ENCODE results near the gene PITX2. TPM values are rescaled to one million over a fixed set of nuclear protein-coding genes. Genes with fewer than 3 reads are reported as not detected.

The PITX2 gene
- polyA plus RNA-seq, 2 of the 4 experiments (the other 2 are of a cell fraction), result 1.1 to 2.6 TPM

GRCh38 chr4:110615353-110616237 lies 7.3 kb downstream of the PITX2 start:
- H3K4me1 ChIP-seq, result peaks cover 9% of the 10 kb centered on the region; the same call in 2 of the 3 replicates
- TF ChIP-seq FOSB (CRISPR knock-in tag; IDR thresholded peaks at IDR 0.05) (no peak), HOXB5 (CRISPR knock-in tag; IDR thresholded peaks at IDR 0.05) (no peak)
- POLR2A ChIA-PET, result no interaction called here
- 77% methylated on average over 29 of the region's 38 CpGs for WGBS (ENCODE audit: missing lambda C conversion rate)
- no peaks in the 10 kb centered on the region for H3K9me3 ChIP-seq
- FAIRE-seq (no peak), ATAC-seq (no peak), DNase-seq (ENCODE audit: low read depth in 1 of 2, low spot score in 1 of 2) (no peak)
- no peak overlapping the region for H3K27ac ChIP-seq
- CTCF ChIA-PET, result no interaction called here
- H3K4me3 ChIP-seq, result no peak overlapping the region
- no peak overlapping the region for H3K4me2 ChIP-seq

- Histone ChIP-seq H3K4me2 (no peak overlapping the region), H3K4me3 (no peak overlapping the region), H3K4me1 (peaks cover 11% of the 10 kb centered on the region; the same call in 2 of the 3 replicates), H3K9me3 (no peaks in the 10 kb centered on the region), H3K27ac (no peak overlapping the region)
- ATAC-seq (no peak), DNase-seq (ENCODE audit: low read depth in 1 of 2, low spot score in 1 of 2) (no peak), FAIRE-seq (no peak)
- WGBS (ENCODE audit: missing lambda C conversion rate), result 91% methylated on average over 19 of the region's 19 CpGs
- no peak for TF ChIP-seq EP300 (IDR thresholded peaks at IDR 0.05)
- no peak for TF ChIP-seq CBX8 (IDR thresholded peaks at IDR 0.05)
- TF ChIP-seq ATOH8 (CRISPR knock-in tag; IDR thresholded peaks at IDR 0.05; ENCODE audit: low read depth), result no peak
- TF ChIP-seq RNF2 (IDR thresholded peaks at IDR 0.05; ENCODE audit: borderline replicate concordance, low read depth), result no peak
- TF ChIP-seq PBX3 (IDR thresholded peaks at IDR 0.05), result no peak
- TF ChIP-seq JUN (IDR thresholded peaks at IDR 0.05), result no peak
- TF ChIP-seq POLR2AphosphoS2 (conservative IDR thresholded peaks at IDR 0.05; ENCODE audit: low read length), result no peak
- no peak for TF ChIP-seq KDM1A (IDR thresholded peaks at IDR 0.05; ENCODE audit: low read depth)
- no peak for TF ChIP-seq HES2 (IDR thresholded peaks at IDR 0.05)
- TF ChIP-seq ZNF302 (CRISPR knock-in tag; IDR thresholded peaks at IDR 0.05), result no peak
- TF ChIP-seq MYC (IDR thresholded peaks at IDR 0.05; ENCODE audit: borderline replicate concordance, low read length), result no peak
- TF ChIP-seq CTCF (IDR thresholded peaks at IDR 0.05), result no peak
- TF ChIP-seq SMC3 (IDR thresholded peaks at IDR 0.05), result no peak
- no peak for TF ChIP-seq FOSB (CRISPR knock-in tag; IDR thresholded peaks at IDR 0.05)
- no peak for TF ChIP-seq BHLHE40 (IDR thresholded peaks at IDR 0.05; ENCODE audit: low read depth, low read length)
- no peak for TF ChIP-seq HDAC2 (IDR thresholded peaks at IDR 0.05)
- no peak for TF ChIP-seq JUNB (IDR thresholded peaks at IDR 0.05)
- no peak for TF ChIP-seq RCOR1 (IDR thresholded peaks at IDR 0.05; ENCODE audit: low read depth, low read length)
- no peak for TF ChIP-seq HOXB5 (CRISPR knock-in tag; IDR thresholded peaks at IDR 0.05)
- TF ChIP-seq BCL3 (IDR thresholded peaks at IDR 0.05), result no peak
- CTCF ChIA-PET, result no interaction called here
- POLR2A ChIA-PET, result no interaction called here
Observed at GRCh38 chr4:110614976-110615352, 7.9 kb downstream of the PITX2 start.

All from A549 (cell line).